H1 (cell line): ENCODE data around the gene SEC31A.
"Not testable (repeated sequence)": the region's sequence is repeated elsewhere in the genome, so short reads cannot be mapped to it uniquely, and the experiment has no call there.

Source experiments
- EGR1 ChIP-seq: IDR thresholded peaks from 2 replicates; pipeline ENCODE4 v1.6.1; 2011; ENCODE audit warnings: low read depth, low read length, borderline replicate concordance
- NRF1 ChIP-seq: IDR thresholded peaks from 2 replicates; pipeline ENCODE4 v1.6.1; 2011; ENCODE audit warnings: mild to moderate bottlenecking, low read depth, low read length, improper control_type of control experiment
- TAF7 ChIP-seq: optimal IDR thresholded peaks from 2 replicates; pipeline ENCODE3; 2011; ENCODE audit warnings: low read depth, mild to moderate bottlenecking, inconsistent platforms, low read length, moderate library complexity, borderline replicate concordance
- TF ChIP-seq, protein P1 (sequence below), 3 experiments: IDR thresholded peaks; 1 replicate in 2 of 3; 2 replicates in 1 of 3; pipeline versions ENCODE4 v1.5.1 to v1.6.1; 2011; ENCODE audit warnings: low read length in 3 of 3, mild to moderate bottlenecking in 3 of 3, inconsistent platforms in 2 of 3, low read depth in 1 of 3, moderate library complexity in 1 of 3; ENCODE audit not compliant: insufficient read depth in 1 of 3; ENCODE audit errors: control extremely low read depth in 1 of 3

DNA sequence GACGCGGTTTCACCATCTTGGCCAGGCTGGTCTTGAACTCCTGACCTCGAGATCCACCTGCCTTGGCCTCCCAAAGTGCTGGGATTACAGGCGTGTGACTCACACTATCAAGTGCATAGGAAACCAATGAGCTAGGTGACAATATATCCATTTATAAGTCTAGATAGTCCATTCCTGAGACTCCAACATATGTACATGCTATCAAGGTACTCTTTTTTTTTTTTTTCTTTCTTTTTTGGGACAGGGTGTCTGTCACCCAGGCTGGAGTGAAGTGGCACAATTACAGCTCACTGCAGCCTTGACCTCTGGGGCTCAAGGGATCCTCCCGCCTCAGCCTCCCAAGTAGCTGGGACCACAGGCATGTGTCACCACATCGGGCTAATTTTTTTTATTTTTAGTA is 74.1 kb downstream of the SEC31A start:
- TF ChIP-seq NRF1, TAF7, EGR1: not testable (repeated sequence)
- TF ChIP-seq, protein P1, sequence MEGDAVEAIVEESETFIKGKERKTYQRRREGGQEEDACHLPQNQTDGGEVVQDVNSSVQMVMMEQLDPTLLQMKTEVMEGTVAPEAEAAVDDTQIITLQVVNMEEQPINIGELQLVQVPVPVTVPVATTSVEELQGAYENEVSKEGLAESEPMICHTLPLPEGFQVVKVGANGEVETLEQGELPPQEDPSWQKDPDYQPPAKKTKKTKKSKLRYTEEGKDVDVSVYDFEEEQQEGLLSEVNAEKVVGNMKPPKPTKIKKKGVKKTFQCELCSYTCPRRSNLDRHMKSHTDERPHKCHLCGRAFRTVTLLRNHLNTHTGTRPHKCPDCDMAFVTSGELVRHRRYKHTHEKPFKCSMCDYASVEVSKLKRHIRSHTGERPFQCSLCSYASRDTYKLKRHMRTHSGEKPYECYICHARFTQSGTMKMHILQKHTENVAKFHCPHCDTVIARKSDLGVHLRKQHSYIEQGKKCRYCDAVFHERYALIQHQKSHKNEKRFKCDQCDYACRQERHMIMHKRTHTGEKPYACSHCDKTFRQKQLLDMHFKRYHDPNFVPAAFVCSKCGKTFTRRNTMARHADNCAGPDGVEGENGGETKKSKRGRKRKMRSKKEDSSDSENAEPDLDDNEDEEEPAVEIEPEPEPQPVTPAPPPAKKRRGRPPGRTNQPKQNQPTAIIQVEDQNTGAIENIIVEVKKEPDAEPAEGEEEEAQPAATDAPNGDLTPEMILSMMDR (IDR thresholded peaks at IDR 0.05; ENCODE audit: control extremely low read depth in 1 of 3, insufficient read depth in 1 of 3, low read depth in 1 of 3, low read length in 3 of 3) = not testable (repeated sequence)
